H1 (cell line): ENCODE measurements around the gene OR2L5. TPM values are rescaled to one million over a fixed set of nuclear protein-coding genes. Genes with fewer than 3 reads are reported as not detected.

Source experiments
- CTCF ChIA-PET: fragments of 300-600 bp; sonication (Branson Sonifier 250); formaldehyde crosslinking; loops from one replicate; lab custom pipeline; 2021; ENCODE audit not compliant: partially characterized antibody; lab: Charles Lee
- POLR2A ChIA-PET: fragments of 300-600 bp; sonication (Branson Sonifier 250); formaldehyde crosslinking; loops from one replicate; lab custom pipeline; 2021; ENCODE audit warnings: inconsistent platforms; ENCODE audit not compliant: partially characterized antibody; lab: Charles Lee
- DNase-seq, 2 experiments: peaks; one replicate each; pipeline versions ENCODE4 v3.0.0 to v3.0.0-alpha.2; 2010 to 2022; ENCODE audit warnings: low spot score in 2 of 2, low read depth in 1 of 2, mixed read lengths in 1 of 2
- FAIRE-seq: peaks from 2 replicates; lab custom pipeline; 2011; peaks lifted over from hg19 to GRCh38; lab: Jason Lieb, UNC
- H2AFZ ChIP-seq: 2 replicates; pipeline ENCODE4 v1.8.1; 2012; ENCODE audit warnings: low read length, inconsistent platforms
- H2AK5ac ChIP-seq: 2 replicates; pipeline ENCODE4 v1.6.1; 2013; ENCODE audit warnings: low read depth, low read length
- H2BK120ac ChIP-seq: replicated peaks from 2 replicates; pipeline ENCODE3; 2013; ENCODE audit warnings: low read depth, low read length, inconsistent platforms
- H2BK12ac ChIP-seq: 2 replicates; pipeline ENCODE4 v1.6.1; 2013; ENCODE audit warnings: low read depth, low read length
- H2BK15ac ChIP-seq: 2 replicates; pipeline ENCODE4 v1.6.1; 2013; ENCODE audit warnings: low read length
- H2BK20ac ChIP-seq: 2 replicates; pipeline ENCODE4 v1.6.1; 2013; ENCODE audit warnings: low read length
- H2BK5ac ChIP-seq: 2 replicates; pipeline ENCODE4 v1.6.1; 2013; ENCODE audit warnings: low read depth, low read length
- H3K14ac ChIP-seq: 2 replicates; pipeline ENCODE4 v1.6.1; 2013; ENCODE audit warnings: inconsistent platforms; ENCODE audit not compliant: insufficient read length
- H3K18ac ChIP-seq: 2 replicates; pipeline ENCODE4 v1.6.1; 2013; ENCODE audit warnings: low read length; ENCODE audit errors: extremely low read depth
- H3K23ac ChIP-seq: 2 replicates; pipeline ENCODE4 v1.6.1; 2013; ENCODE audit warnings: inconsistent platforms; ENCODE audit not compliant: insufficient read length
- H3K23me2 ChIP-seq: 2 replicates; pipeline ENCODE4 v1.6.1; 2013; ENCODE audit warnings: low read depth, low read length
- H3K27ac ChIP-seq: 2 replicates; pipeline ENCODE4 v1.6.1; 2011; ENCODE audit warnings: low read depth, low read length, inconsistent platforms
- H3K27me3 ChIP-seq, 4 experiments: replicated peaks in 1 of 4; 1 replicate in 1 of 4; 2 replicates in 3 of 4; pipeline versions ENCODE4 v1.6.1 to v1.8.1; 2011 to 2013; ENCODE audit warnings: low read length in 3 of 4, mild to moderate bottlenecking in 3 of 4, inconsistent platforms in 2 of 4, mixed read lengths in 2 of 4, moderate library complexity in 1 of 4; ENCODE audit not compliant: control insufficient read depth in 3 of 4, insufficient read depth in 3 of 4; ENCODE audit errors: extremely low read depth in 1 of 4
- H3K36me3 ChIP-seq, 4 experiments: 2 replicates each; pipeline versions ENCODE4 v1.6.1 to v1.8.1; 2011 to 2013; ENCODE audit warnings: mild to moderate bottlenecking in 4 of 4, low read length in 3 of 4, moderate library complexity in 2 of 4, control low read depth in 1 of 4, inconsistent platforms in 1 of 4; ENCODE audit not compliant: insufficient read depth in 4 of 4, control insufficient read depth in 2 of 4
- H3K4ac ChIP-seq: replicated peaks from 2 replicates; pipeline ENCODE3; 2013; ENCODE audit warnings: low read length, low read depth, mixed read lengths, inconsistent platforms; ENCODE audit not compliant: insufficient read length
- H3K4me1 ChIP-seq, 4 experiments: replicated peaks in 1 of 4; 1 replicate in 1 of 4; 2 replicates in 3 of 4; pipeline versions ENCODE4 v1.6.1 to v1.8.1; 2011 to 2013; ENCODE audit warnings: low read length in 3 of 4, inconsistent platforms in 2 of 4, mixed read lengths in 1 of 4; ENCODE audit not compliant: insufficient read depth in 4 of 4, control insufficient read depth in 3 of 4
- H3K4me2 ChIP-seq, 2 experiments: 2 replicates each; pipeline versions ENCODE4 v1.6.1 to v1.8.1; 2011 to 2013; ENCODE audit warnings: low read depth in 2 of 2, low read length in 2 of 2, control low read depth in 1 of 2, inconsistent platforms in 1 of 2, mild to moderate bottlenecking in 1 of 2; ENCODE audit not compliant: insufficient read depth in 1 of 2
- H3K4me3 ChIP-seq, 4 experiments: fragments of 200-600, 300-600 bp in 1 of 4; sonication (generic), shearing (Covaris generic), sonication (Bioruptor Twin) in 1 of 4; 2 replicates each; pipeline versions ENCODE4 v1.5.1 to v1.8.1; 2011 to 2016; ENCODE audit warnings: low read length in 4 of 4, low read depth in 3 of 4, control low read depth in 2 of 4, inconsistent platforms in 2 of 4, mild to moderate bottlenecking in 2 of 4, mixed read lengths in 1 of 4, moderate library complexity in 1 of 4; ENCODE audit not compliant: insufficient read depth in 2 of 4; ENCODE audit errors: extremely low read depth in 1 of 4
- H3K56ac ChIP-seq: replicated peaks from 2 replicates; pipeline ENCODE3; 2013; ENCODE audit warnings: low read depth, mild to moderate bottlenecking, mixed read lengths, low read length, inconsistent platforms; ENCODE audit not compliant: insufficient read length
- H3K79me1 ChIP-seq: 2 replicates; pipeline ENCODE4 v1.6.1; 2013; ENCODE audit warnings: low read depth, low read length, control low read depth
- H3K79me2 ChIP-seq, 2 experiments: 2 replicates each; pipeline versions ENCODE4 v1.6.1 to v1.8.1; 2012 to 2013; ENCODE audit warnings: low read length in 2 of 2, mild to moderate bottlenecking in 2 of 2, inconsistent platforms in 1 of 2; ENCODE audit not compliant: insufficient read depth in 2 of 2, control insufficient read depth in 1 of 2
- H3K9ac ChIP-seq, 4 experiments: replicated peaks in 1 of 4; 1 replicate in 1 of 4; 2 replicates in 3 of 4; pipeline versions ENCODE4 v1.6.1 to v1.8.1; 2011 to 2013; ENCODE audit warnings: low read depth in 3 of 4, low read length in 3 of 4, control low read depth in 2 of 4, mild to moderate bottlenecking in 2 of 4, moderate library complexity in 2 of 4, inconsistent platforms in 1 of 4; ENCODE audit errors: extremely low read depth in 1 of 4
- H3K9me3 ChIP-seq, 2 experiments: 2 replicates each; pipeline versions ENCODE4 v1.6.1 to v1.8.1; 2012 to 2013; ENCODE audit warnings: mild to moderate bottlenecking in 2 of 2, moderate library complexity in 2 of 2, control low read depth in 1 of 2, inconsistent platforms in 1 of 2, low read depth in 1 of 2, low read length in 1 of 2, mixed read lengths in 1 of 2; ENCODE audit not compliant: insufficient read depth in 2 of 2
- H4K20me1 ChIP-seq, 2 experiments: replicated peaks in 1 of 2; 2 replicates each; pipeline versions ENCODE3 to v1.8.1; 2011 to 2013; ENCODE audit warnings: inconsistent platforms in 2 of 2, low read length in 2 of 2, mild to moderate bottlenecking in 1 of 2; ENCODE audit not compliant: insufficient read depth in 2 of 2, control insufficient read depth in 1 of 2
- H4K5ac ChIP-seq: 2 replicates; pipeline ENCODE4 v1.6.1; 2013; ENCODE audit warnings: low read length, low read depth, mixed read lengths, inconsistent platforms; ENCODE audit not compliant: insufficient read length
- H4K8ac ChIP-seq: 2 replicates; pipeline ENCODE4 v1.8.0; 2013; ENCODE audit warnings: mild to moderate bottlenecking, moderate library complexity, low read length, inconsistent platforms; ENCODE audit not compliant: insufficient read depth; ENCODE audit errors: extremely low read depth
- H4K91ac ChIP-seq: replicated peaks from 2 replicates; pipeline ENCODE3; 2013; ENCODE audit warnings: low read length, mixed read lengths, inconsistent platforms; ENCODE audit not compliant: insufficient read length
- BCL11A ChIP-seq, 2 experiments: IDR thresholded peaks; one replicate each; pipeline ENCODE4 v1.6.1; 2011; ENCODE audit warnings: low read depth in 2 of 2, low read length in 2 of 2, mild to moderate bottlenecking in 2 of 2
- CBX8 ChIP-seq: fragments of 300-800, 300-1000 bp; sonication (generic); IDR thresholded peaks from 2 replicates; pipeline ENCODE4 v1.7.1; 2016; ENCODE audit warnings: low read depth, low read length, borderline replicate concordance
- CEBPB ChIP-seq: IDR thresholded peaks from 2 replicates; pipeline ENCODE4 v1.6.1; 2012; ENCODE audit warnings: low read depth, low read length
- JUND ChIP-seq: IDR thresholded peaks from 2 replicates; pipeline ENCODE4 v1.6.1; 2011; ENCODE audit warnings: mild to moderate bottlenecking, improper control_type of control experiment, low read length
- MAFK ChIP-seq: IDR thresholded peaks from 2 replicates; pipeline ENCODE4 v1.6.1; 2012; ENCODE audit warnings: low read depth, mild to moderate bottlenecking, improper control_type of control experiment, low read length
- RBBP5 ChIP-seq: IDR thresholded peaks from 2 replicates; pipeline ENCODE4 v1.7.1; 2012; ENCODE audit warnings: low read depth, mild to moderate bottlenecking, inconsistent platforms, low read length, moderate library complexity, borderline replicate concordance
- SAP30 ChIP-seq: fragments of 300-600 bp; sonication (generic); IDR thresholded peaks from 2 replicates; pipeline ENCODE4 v1.7.1; 2012; ENCODE audit warnings: low read length, moderate library complexity, mild to moderate bottlenecking, inconsistent platforms; ENCODE audit not compliant: insufficient read depth, insufficient replicate concordance
- SIX5 ChIP-seq: IDR thresholded peaks from 2 replicates; pipeline ENCODE4 v1.6.1; 2011; ENCODE audit warnings: mild to moderate bottlenecking, low read depth, low read length
- SP2 ChIP-seq: IDR thresholded peaks from 2 replicates; pipeline ENCODE4 v1.6.1; 2012; ENCODE audit warnings: mild to moderate bottlenecking, low read length, inconsistent platforms
- SP4 ChIP-seq: IDR thresholded peaks from 2 replicates; pipeline ENCODE4 v1.6.1; 2012; ENCODE audit warnings: low read length, inconsistent platforms
- TAF7 ChIP-seq: optimal IDR thresholded peaks from 2 replicates; pipeline ENCODE3; 2011; ENCODE audit warnings: low read depth, mild to moderate bottlenecking, inconsistent platforms, low read length, moderate library complexity, borderline replicate concordance
- TEAD4 ChIP-seq: IDR thresholded peaks from 2 replicates; pipeline ENCODE4 v1.6.1; 2012; ENCODE audit warnings: low read depth, low read length, inconsistent platforms, mixed read lengths
- ZNF274 ChIP-seq: IDR thresholded peaks from 2 replicates; pipeline ENCODE4 v1.7.0; 2012; ENCODE audit warnings: low read length, borderline replicate concordance; ENCODE audit errors: extremely low read depth
- WGBS, 2 experiments: shearing (Covaris generic) in 1 of 2; methylation state at CpG; one replicate each; pipeline versions ENCODE4 v1.1.6 to v1.1.7; 2013 to 2015; ENCODE audit warnings: low lambda C conversion rate in 2 of 2, mixed read lengths in 2 of 2, inconsistent platforms in 1 of 2, low coverage in 1 of 2, missing lambda C conversion rate in 1 of 2; ENCODE audit not compliant: insufficient replicate concordance in 2 of 2, insufficient coverage in 1 of 2, insufficient read length in 1 of 2; ENCODE audit errors: extremely low coverage in 1 of 2, missing lambda C conversion rate in 1 of 2; 5-methylcytosine and 5-hydroxymethylcytosine counted together
- polyA plus RNA-seq, 7 experiments: library from polyadenylated mRNA; depleted of rRNA in 3 of 7; stranded (reverse) in 5 of 7; unstranded in 2 of 7; fragments of >200 nt in 5 of 7; fragments of 200-250 nt in 2 of 7; gene quantifications; 1 replicate in 5 of 7; 2 replicates in 1 of 7; 4 replicates in 1 of 7; pipeline versions ENCODE4 v1.2.1 to v1.2.3, GENCODE V29; 2011 to 2013; ENCODE audit warnings: missing spikeins in 2 of 7, mixed read lengths in 2 of 7
- total RNA-seq: library from RNA; stranded (reverse); fragmentation: NEBNext Ultra II Directional; extraction: Animal tissue kit (Norgen Biotek cat#: 25700); gene quantifications from 2 replicates; pipeline ENCODE4 v1.2.1, GENCODE V29; 2021
- TF ChIP-seq, protein P1 (sequence below): IDR thresholded peaks from 2 replicates; pipeline ENCODE4 v1.6.1; 2012; ENCODE audit warnings: low read length, inconsistent platforms

Gene OR2L5
- total and polyA plus RNA-seq, 2 of the 8 experiments (the other 6 are each of a cell fraction or from before 2014, with no cell fraction given): not detected

DNA sequence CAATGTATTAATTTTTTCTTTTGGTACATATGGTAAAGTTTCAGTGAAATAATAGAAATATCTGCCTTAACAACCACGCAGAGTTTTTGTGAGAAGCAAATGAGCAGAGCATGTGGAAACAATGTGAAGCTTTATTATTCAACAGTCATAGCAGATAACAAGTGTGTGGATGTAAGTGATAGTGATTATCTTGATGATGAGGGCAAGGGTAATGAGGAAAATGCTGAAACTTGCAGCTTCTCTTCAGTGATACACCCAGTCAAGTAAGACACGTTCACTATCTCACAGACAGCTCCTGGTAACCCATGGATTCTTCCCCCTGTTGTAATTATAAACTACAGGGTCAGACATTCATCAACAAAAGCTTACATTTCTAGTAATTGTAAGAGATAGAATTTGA lies 14.6 kb upstream of the OR2L5 start:
- no peak overlapping the region for H3K9ac ChIP-seq
- no peak overlapping the region for H3K56ac ChIP-seq
- no peak for FAIRE-seq
- WGBS, 2 experiments: 35% methylated on average over 2 of the region's 2 CpGs; no CpG with 5 or more reads in 1 of the 2 experiments
- H3K23ac ChIP-seq: no peak overlapping the region
- no peak overlapping the region for H3K14ac ChIP-seq
- no peak overlapping the region for H2BK5ac ChIP-seq
- H3K23me2 ChIP-seq: no peaks in the 10 kb centered on the region
- no peak overlapping the region for H2BK20ac ChIP-seq
- H2BK120ac ChIP-seq: no peak overlapping the region
- H3K9me3 ChIP-seq: peaks cover 60 to 71% of the 10 kb centered on the region in 2 experiments
- H3K4me1 ChIP-seq: no peaks in the 10 kb centered on the region
- no peak overlapping the region for H4K5ac ChIP-seq
- no peaks in the 10 kb centered on the region for H3K79me2 ChIP-seq
- no peak for DNase-seq
- no peak overlapping the region for H4K8ac ChIP-seq
- H3K27ac ChIP-seq: no peak overlapping the region
- H4K91ac ChIP-seq: no peak overlapping the region
- H3K79me1 ChIP-seq: no peaks in the 10 kb centered on the region
- H3K4me3 ChIP-seq: no peak overlapping the region
- no peak overlapping the region for H2AK5ac ChIP-seq
- H3K36me3 ChIP-seq: no peaks in the 10 kb centered on the region
- no peaks in the 10 kb centered on the region for H4K20me1 ChIP-seq
- H2BK15ac ChIP-seq: no peak overlapping the region
- no peaks in the 10 kb centered on the region for H3K27me3 ChIP-seq
- ChIA-PET CTCF (no interaction called here), POLR2A (no interaction called here)
- H2BK12ac ChIP-seq: no peak overlapping the region
- H3K4ac ChIP-seq: no peak overlapping the region
- no peak overlapping the region for H3K18ac ChIP-seq
- no peak overlapping the region for H3K4me2 ChIP-seq
- H2AFZ ChIP-seq: no peak overlapping the region
- TF ChIP-seq CEBPB (no peak), TEAD4 (no peak), JUND (no peak), BCL11A (IDR thresholded peaks at IDR 0.05; ENCODE audit: low read depth in 2 of 2, low read length in 2 of 2) (no peak), RBBP5 (no peak), SP2 (no peak), SP4 (no peak), TAF7 (no peak), CBX8 (no peak), ZNF274 (no peak), SIX5 (no peak), SAP30 (no peak), MAFK (no peak)
- TF ChIP-seq, protein P1, sequence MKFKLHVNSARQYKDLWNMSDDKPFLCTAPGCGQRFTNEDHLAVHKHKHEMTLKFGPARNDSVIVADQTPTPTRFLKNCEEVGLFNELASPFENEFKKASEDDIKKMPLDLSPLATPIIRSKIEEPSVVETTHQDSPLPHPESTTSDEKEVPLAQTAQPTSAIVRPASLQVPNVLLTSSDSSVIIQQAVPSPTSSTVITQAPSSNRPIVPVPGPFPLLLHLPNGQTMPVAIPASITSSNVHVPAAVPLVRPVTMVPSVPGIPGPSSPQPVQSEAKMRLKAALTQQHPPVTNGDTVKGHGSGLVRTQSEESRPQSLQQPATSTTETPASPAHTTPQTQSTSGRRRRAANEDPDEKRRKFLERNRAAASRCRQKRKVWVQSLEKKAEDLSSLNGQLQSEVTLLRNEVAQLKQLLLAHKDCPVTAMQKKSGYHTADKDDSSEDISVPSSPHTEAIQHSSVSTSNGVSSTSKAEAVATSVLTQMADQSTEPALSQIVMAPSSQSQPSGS: no peak
